LNCaP clone FGC (cell line): ENCODE measurements around the gene RAD51B.

Experiments
- DNase-seq: peaks from one replicate; pipeline ENCODE4 v3.0.0-alpha.2; 2011; ENCODE audit warnings: low read depth
- H3K4me3 ChIP-seq: 2 replicates; pipeline ENCODE4 v1.5.1; 2011; ENCODE audit warnings: mild to moderate bottlenecking, low read depth, low read length, control low read depth
- CTCF ChIP-seq: IDR thresholded peaks from 2 replicates; pipeline ENCODE4 v1.5.1; 2012; ENCODE audit warnings: mild to moderate bottlenecking; ENCODE audit not compliant: control insufficient read depth, insufficient read depth; ENCODE audit errors: extremely low read depth

The RAD51B gene

GRCh38 chr14:68686724-68687123 lies 867.1 kb downstream of the RAD51B start:
- no peak overlapping the region for H3K4me3 ChIP-seq
- no peak for DNase-seq
- no peak for TF ChIP-seq CTCF

DNA sequence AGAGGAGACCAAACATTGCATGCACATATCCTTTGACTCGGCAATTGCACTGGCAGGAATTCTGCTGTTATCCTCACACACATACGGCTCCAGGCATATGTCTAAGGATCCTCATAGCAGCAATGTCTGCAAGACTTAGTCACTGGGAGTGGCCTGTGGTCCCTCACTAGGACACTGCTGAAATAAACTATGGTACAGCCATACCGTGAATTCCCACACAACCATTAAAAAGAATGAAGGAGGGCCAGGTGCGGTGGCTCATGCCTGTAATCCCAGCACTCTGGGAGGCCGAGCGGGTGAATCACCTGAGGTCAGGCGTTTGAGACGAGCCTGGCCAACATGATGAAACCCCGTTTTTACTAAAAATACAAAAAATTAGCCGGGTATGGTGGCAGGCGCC lies 868.2 kb downstream of the RAD51B start:
- no peak overlapping the region for H3K4me3 ChIP-seq
- no peak for DNase-seq
- TF ChIP-seq CTCF: no peak

DNA sequence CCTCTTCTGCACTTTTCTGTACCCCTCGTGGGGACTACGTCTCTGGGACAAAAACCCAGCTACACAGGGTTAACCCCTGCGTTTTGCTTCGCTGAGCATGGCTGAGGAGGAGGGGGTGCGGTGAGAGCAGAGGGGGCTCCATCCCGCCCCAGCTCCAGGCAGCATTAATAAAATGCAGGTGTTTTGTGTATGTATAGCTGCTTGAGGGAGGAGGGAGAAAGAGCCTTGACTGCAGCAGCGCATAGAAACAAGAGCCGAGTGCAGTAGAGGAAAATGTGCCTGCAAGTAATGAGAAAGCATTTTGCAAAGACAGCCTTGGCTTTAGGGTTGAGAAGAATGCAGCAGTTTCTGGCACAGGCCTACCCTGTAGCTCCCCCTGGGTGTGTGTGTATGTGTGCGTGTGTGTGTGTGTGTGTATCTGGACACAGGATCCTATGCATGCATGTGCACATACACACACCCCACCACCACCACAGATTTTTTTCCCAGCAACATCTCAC lies 869.3 kb downstream of the RAD51B start:
- DNase-seq: no peak
- TF ChIP-seq CTCF: no peak
- H3K4me3 ChIP-seq: no peak overlapping the region

DNA sequence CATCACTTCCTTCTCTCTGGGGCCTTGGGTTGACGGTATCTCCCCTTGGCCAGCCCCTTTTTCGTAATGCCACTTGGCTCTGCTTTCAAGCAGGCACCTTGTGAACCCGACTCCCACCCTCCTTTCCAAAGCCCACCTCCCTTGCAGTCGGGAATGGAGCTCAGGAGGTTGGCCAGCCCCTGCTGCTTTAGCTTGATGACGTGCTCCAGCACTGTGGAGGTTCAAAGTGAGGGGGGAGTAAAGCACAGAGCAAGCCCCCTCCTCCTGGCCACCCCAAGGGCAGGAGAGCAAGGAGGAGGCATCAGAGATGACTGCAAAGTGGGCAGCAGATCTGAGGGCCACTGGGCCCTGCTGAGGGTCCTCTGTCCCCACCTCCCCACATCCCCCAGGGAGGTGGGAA lies 869.9 kb downstream of the RAD51B start:
- no peak for TF ChIP-seq CTCF
- DNase-seq: no peak
- H3K4me3 ChIP-seq: no peak overlapping the region

DNA sequence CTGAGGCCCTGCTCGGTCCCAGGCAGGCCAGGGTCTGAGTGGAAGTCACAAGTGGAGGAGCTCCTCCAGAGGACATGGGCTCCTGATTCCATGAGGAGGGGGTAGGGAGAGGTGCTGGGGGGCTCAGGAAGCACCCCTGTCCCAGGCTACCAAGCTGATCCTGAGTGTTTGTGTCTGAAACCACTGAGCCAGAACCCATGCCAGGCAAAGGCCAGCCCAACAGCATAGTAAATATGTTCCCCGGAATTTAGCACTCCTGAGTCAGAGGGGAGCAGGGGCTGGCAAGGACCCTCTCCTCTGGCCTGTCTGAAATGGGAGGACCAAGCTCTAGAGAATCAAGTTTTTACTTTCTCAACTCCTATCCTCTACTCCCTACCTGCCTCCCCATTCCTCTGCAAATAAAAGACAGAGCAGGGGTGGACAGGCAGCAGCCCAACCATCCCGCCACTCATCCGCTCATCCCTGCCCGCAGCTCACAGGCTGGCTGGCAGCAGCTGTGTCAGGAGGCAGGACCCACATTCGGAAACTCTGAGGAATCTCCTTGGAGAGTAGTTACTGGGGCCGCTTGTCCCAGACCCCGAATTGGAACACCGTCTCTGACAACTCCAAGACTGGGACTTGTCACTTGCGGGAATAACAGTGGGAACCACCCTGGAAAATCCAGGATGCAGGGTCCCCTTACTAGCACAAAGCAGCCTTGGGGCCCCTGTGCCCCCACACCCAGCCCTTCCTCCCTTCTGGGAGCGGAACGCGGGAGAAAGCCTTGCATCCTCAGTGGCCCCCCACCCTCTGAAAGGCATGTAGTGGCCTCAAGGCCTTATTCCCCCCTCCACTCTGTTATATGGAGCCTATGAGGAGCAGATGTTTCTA lies 870.7 kb downstream of the RAD51B start:
- no peak for DNase-seq
- no peak for TF ChIP-seq CTCF
- H3K4me3 ChIP-seq: no peak overlapping the region

GRCh38 chr14:68691031-68691791 lies 871.6 kb downstream of the RAD51B start:
- no peak for DNase-seq
- TF ChIP-seq CTCF: no peak
- H3K4me3 ChIP-seq: no peak overlapping the region
